PC-3 (cell line): ENCODE measurements around the gene AEBP2.

Experiments used
- CTCF ChIP-seq: fragments of 300-600 bp; sonication (generic); conservative IDR thresholded peaks from 2 replicates; pipeline ENCODE4 v1.5.1; 2017; ENCODE audit warnings: antibody characterized with exemption, low read depth, mild to moderate bottlenecking, low read length
- EZH2 ChIP-seq: fragments of 300-600 bp; sonication (generic); IDR thresholded peaks from one replicate; pipeline ENCODE4 v1.6.1; 2017; ENCODE audit warnings: antibody characterized with exemption, mild to moderate bottlenecking, low read length; ENCODE audit not compliant: unreplicated experiment
- EZH2phosphoT487 ChIP-seq: fragments of 300-600 bp; sonication (generic); IDR thresholded peaks from 2 replicates; pipeline ENCODE4 v1.6.1; 2018; ENCODE audit warnings: mild to moderate bottlenecking, antibody characterized with exemption, low read length, borderline replicate concordance

- no peak for TF ChIP-seq CTCF
- TF ChIP-seq EZH2phosphoT487: no peak
- no peak for TF ChIP-seq EZH2
Observed at GRCh38 chr12:19499030-19499429, 59.7 kb downstream of the AEBP2 start.
